ENCODE measurements around the gene PLEKHA8.
A peak's percentile ranks its signal among the peaks of the same experiment; 100 is the strongest.
"Not testable (repeated sequence)": the region's sequence is repeated elsewhere in the genome, so short reads cannot be mapped to it uniquely, and the experiment has no call there.

PLEKHA8 gene

DNA sequence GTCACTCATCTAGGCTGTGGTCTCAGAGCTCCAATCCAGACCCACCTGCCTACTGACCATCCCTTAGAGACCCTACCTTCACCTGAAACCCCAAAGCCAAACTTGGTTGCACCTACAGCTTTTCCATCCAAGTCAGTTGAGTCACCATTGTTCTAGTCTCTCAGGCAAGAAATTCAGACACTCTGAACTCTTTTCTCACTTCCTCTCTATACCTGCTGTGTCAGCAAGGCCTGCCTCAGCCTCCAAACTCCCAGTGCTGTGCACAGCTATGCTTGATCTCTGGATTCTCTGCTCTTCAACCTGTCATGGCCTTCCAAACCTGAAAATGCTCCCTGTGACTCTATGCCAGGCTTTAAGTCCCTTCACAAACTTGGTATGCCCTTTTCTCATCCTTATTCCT, 59.2 kb downstream of the PLEKHA8 start:
- no peak overlapping the region for H3K4me3 ChIP-seq (ENCODE audit: low read length)
- peaks cover 15% of the 10 kb centered on the region for H3K4me1 ChIP-seq (ENCODE audit: control insufficient read depth, insufficient read depth, low read length)
- no peaks in the 10 kb centered on the region for H3K36me3 ChIP-seq (ENCODE audit: insufficient read depth, low read length)
- no peaks in the 10 kb centered on the region for H3K9me3 ChIP-seq (replicated peaks; ENCODE audit: low read length)
- no peak overlapping the region for H3K9ac ChIP-seq (ENCODE audit: low read depth, low read length)
- H3K4me2 ChIP-seq (ENCODE audit: low read length): no peak overlapping the region
- H3K27me3 ChIP-seq (ENCODE audit: control insufficient read depth, insufficient read depth, low read length): no peaks in the 10 kb centered on the region

DNA sequence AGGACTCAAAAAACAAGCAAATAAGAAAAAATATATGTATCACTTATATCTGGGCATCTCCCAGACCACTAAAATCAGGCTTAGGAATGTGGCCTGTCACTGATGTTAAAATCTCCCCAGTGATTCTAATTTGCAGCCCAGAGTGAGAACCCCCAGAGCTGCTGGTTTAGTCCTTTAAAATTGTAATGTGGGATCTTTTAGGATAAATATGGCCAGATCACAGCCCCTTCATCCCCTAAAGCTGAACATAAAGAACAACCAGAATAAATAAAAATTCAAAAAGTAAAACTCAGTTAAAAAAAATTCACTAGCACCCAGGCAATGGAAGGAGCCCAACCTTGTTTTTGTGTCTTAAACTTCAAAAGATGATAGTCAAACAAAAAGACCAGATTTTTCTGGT, 60.1 kb downstream of the PLEKHA8 start:
- H3K4me2 ChIP-seq (ENCODE audit: low read length): no peak overlapping the region
- no peaks in the 10 kb centered on the region for H3K27me3 ChIP-seq (ENCODE audit: control insufficient read depth, insufficient read depth, low read length)
- no peaks in the 10 kb centered on the region for H3K9me3 ChIP-seq (replicated peaks; ENCODE audit: low read length)
- no peak overlapping the region for H3K4me3 ChIP-seq (ENCODE audit: low read length)
- peaks cover 21% of the 10 kb centered on the region for H3K4me1 ChIP-seq (ENCODE audit: control insufficient read depth, insufficient read depth, low read length)
- H3K36me3 ChIP-seq (ENCODE audit: insufficient read depth, low read length): no peaks in the 10 kb centered on the region
- H3K9ac ChIP-seq (ENCODE audit: low read depth, low read length): no peak overlapping the region

DNA sequence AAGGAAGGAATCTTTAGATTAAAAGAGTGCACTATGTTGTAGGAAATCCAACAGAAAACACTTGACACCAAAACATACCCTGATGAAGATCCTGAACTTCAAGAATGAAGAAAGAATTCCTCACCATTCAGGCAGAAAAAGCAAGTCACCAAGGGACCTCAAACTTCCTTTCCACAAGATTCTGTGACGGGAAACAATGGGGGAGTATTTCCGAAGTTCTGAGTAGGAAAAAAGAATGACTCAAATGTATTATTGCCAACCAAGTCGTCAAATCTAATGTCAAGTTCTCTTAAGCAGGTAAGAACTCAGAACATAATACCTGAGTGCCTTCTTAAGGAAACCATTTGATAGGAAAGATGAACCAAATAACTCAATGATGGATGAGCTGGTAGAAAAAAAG, 61.9 kb downstream of the PLEKHA8 start:
- Histone ChIP-seq H3K36me3 (ENCODE audit: insufficient read depth, low read length) (no peaks in the 10 kb centered on the region), H3K4me1 (ENCODE audit: control insufficient read depth, insufficient read depth, low read length) (peaks cover 24% of the 10 kb centered on the region), H3K9ac (ENCODE audit: low read depth, low read length) (no peak overlapping the region), H3K9me3 (replicated peaks; ENCODE audit: low read length) (no peaks in the 10 kb centered on the region), H3K27me3 (ENCODE audit: control insufficient read depth, insufficient read depth, low read length) (no peaks in the 10 kb centered on the region), H3K4me2 (ENCODE audit: low read length) (no peak overlapping the region), H3K4me3 (ENCODE audit: low read length) (no peak overlapping the region)

DNA sequence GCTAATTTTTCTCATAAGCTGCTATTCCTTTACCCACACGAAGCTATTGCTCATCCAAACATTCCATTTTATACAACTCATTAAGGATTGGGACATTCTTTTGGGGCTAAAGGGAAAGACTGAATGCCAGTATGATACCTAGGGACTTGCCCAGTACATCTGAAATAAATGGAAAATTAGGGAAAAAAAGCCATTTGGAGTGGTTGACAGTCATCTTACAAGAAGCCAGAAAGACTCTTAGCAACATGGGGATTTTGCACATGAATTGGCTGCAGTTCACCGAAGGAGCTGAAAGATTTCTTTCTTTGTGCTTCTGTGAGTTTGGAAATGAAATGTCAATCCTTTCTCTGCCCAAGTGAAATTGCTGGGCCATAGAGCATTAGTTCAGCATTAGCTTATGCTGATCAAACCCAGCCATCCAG, 63.3 kb downstream of the PLEKHA8 start:
- H3K36me3 ChIP-seq (ENCODE audit: insufficient read depth, low read length): no peaks in the 10 kb centered on the region
- H3K9ac ChIP-seq (ENCODE audit: low read depth, low read length): no peak overlapping the region
- H3K27me3 ChIP-seq (ENCODE audit: control insufficient read depth, insufficient read depth, low read length): no peaks in the 10 kb centered on the region
- peaks cover 24% of the 10 kb centered on the region for H3K4me1 ChIP-seq (ENCODE audit: control insufficient read depth, insufficient read depth, low read length)
- no peaks in the 10 kb centered on the region for H3K9me3 ChIP-seq (replicated peaks; ENCODE audit: low read length)
- no peak overlapping the region for H3K4me3 ChIP-seq (ENCODE audit: low read length)
- peak overlapping the region; percentile 56 for H3K4me2 ChIP-seq (ENCODE audit: low read length)

DNA sequence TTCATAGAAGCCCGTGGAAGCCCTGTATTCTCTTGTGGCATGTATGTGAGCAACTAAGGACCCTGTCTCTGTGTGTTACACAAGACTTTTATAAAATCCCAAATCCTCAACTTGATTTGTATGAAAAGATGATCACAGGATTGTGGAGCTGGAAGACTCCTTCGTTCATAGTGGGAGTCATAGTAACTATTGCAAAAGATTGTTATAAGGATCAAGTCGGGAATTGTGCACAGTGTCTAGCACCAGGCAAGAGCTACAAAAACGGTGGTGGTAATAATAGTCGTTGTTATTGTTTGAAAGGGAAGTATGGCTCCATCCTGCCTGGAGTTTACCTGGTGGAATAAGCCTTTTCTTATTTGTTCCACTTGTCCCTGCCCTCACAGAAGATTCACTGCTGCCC, 63.8 kb downstream of the PLEKHA8 start:
- H3K27me3 ChIP-seq (ENCODE audit: control insufficient read depth, insufficient read depth, low read length): no peaks in the 10 kb centered on the region
- H3K36me3 ChIP-seq (ENCODE audit: insufficient read depth, low read length): no peaks in the 10 kb centered on the region
- H3K4me2 ChIP-seq (ENCODE audit: low read length): peak overlapping the region; percentile 56
- H3K9ac ChIP-seq (ENCODE audit: low read depth, low read length): no peak overlapping the region
- H3K4me3 ChIP-seq (ENCODE audit: low read length): no peak overlapping the region
- no peaks in the 10 kb centered on the region for H3K9me3 ChIP-seq (replicated peaks; ENCODE audit: low read length)
- H3K4me1 ChIP-seq (ENCODE audit: control insufficient read depth, insufficient read depth, low read length): peaks cover 24% of the 10 kb centered on the region

DNA sequence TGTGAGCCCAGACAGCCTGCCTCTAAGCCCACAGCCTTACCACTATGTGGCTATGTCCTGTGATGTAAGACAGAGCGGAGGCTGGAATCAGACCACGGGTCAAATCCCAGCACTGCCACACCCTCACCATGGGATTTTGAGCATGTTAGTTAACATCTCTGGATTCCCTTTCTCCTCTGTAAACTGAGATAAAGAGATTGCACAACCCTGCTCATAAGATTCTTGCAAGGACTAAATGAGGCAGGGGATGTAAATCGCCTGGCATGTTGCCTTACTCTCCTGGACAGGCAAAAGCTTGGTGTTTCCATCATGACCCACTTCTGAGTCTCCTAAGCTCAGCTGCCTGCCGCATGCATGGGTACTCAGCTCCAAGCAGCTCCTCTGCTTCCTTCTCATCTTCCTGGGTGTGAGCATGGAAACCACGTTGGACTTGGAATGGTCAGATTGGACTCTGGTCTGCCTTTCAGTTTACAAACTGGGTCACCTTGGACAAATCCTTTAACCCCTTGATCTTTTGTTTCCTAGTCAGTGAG, 65.3 kb downstream of the PLEKHA8 start:
- peaks cover 24% of the 10 kb centered on the region for H3K4me1 ChIP-seq (ENCODE audit: control insufficient read depth, insufficient read depth, low read length)

DNA sequence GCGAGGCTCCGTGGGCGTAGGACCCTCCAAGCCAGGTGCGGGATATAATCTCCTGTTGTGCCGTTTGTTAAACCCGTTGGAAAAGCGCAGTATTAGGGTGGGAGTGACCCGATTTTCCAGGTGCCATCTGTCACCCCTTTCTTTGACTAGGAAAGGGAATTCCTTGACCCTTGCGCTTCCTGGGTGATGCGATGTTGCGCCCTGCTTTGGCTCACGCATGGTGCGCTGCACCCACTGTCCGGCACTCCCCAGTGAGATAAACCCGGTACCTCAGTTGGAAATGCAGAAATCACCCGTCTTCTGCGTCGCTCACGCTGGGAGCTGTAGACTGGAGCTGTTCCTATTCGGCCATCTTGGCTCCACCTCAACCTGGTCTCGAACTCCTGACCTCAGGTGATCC, 70.4 kb downstream of the PLEKHA8 start:
- not testable (repeated sequence) for H3K27me3 ChIP-seq (ENCODE audit: control insufficient read depth, insufficient read depth, low read length); H3K9me3 ChIP-seq (replicated peaks; ENCODE audit: low read length); H3K36me3 ChIP-seq (ENCODE audit: insufficient read depth, low read length); H3K9ac ChIP-seq (ENCODE audit: low read depth, low read length); H3K4me2 ChIP-seq (ENCODE audit: low read length); H3K4me1 ChIP-seq (ENCODE audit: control insufficient read depth, insufficient read depth, low read length); H3K4me3 ChIP-seq (ENCODE audit: low read length)

More for the DNA sequence above, 65.3 kb downstream of the PLEKHA8 start:
- no peak overlapping the region for H3K9ac ChIP-seq (ENCODE audit: low read depth, low read length)
- no peak overlapping the region for H3K4me2 ChIP-seq (ENCODE audit: low read length)
- H3K36me3 ChIP-seq (ENCODE audit: insufficient read depth, low read length): no peaks in the 10 kb centered on the region
- H3K4me3 ChIP-seq (ENCODE audit: low read length): no peak overlapping the region
- no peaks in the 10 kb centered on the region for H3K27me3 ChIP-seq (ENCODE audit: control insufficient read depth, insufficient read depth, low read length)
- no peaks in the 10 kb centered on the region for H3K9me3 ChIP-seq (replicated peaks; ENCODE audit: low read length)

DNA sequence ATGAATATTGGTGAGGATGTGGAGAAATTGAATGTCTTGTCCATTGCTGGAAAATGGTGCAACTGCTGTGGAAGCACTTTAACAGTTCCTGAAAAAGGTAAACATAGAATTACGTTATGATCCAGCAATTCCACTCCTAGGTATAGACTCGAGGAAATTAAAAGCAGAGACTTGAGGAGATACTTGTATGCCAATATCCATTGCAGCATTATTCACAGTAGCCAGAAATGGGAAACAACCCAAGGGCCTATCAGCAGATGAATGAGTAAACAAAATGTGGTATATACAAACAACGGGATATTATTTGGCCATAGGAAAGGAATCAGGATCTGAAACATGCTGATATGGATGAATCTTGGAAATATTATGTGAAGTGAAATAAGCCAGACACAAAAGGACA, 74.1 kb downstream of the PLEKHA8 start:
- Histone ChIP-seq H3K9me3 (replicated peaks; ENCODE audit: low read length) (no peaks in the 10 kb centered on the region), H3K36me3 (ENCODE audit: insufficient read depth, low read length) (no peaks in the 10 kb centered on the region), H3K4me3 (ENCODE audit: low read length) (no peak overlapping the region), H3K4me1 (ENCODE audit: control insufficient read depth, insufficient read depth, low read length) (no peaks in the 10 kb centered on the region), H3K9ac (ENCODE audit: low read depth, low read length) (no peak overlapping the region), H3K4me2 (ENCODE audit: low read length) (no peak overlapping the region), H3K27me3 (ENCODE audit: control insufficient read depth, insufficient read depth, low read length) (no peaks in the 10 kb centered on the region)

DNA sequence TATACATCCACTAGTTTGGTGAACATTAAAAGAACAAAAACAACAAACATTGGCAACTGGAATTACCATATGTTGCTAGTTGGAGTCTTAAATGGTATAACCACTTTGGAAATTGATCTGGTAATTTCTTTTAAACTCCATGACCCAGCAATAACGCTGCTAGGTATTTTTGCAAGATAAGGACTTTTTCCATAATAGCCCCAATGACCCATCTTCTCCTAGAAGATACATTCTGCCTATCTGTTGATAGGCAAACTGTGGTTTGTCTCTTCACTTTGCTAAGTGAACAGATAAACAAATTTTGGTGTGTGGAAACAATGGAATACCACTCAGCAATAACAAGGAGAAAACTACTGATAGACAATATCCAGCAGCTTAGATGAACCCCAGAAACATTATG, 75.9 kb downstream of the PLEKHA8 start:
- Histone ChIP-seq H3K36me3 (ENCODE audit: insufficient read depth, low read length) (no peaks in the 10 kb centered on the region), H3K4me3 (ENCODE audit: low read length) (no peak overlapping the region), H3K9ac (ENCODE audit: low read depth, low read length) (no peak overlapping the region), H3K27me3 (ENCODE audit: control insufficient read depth, insufficient read depth, low read length) (no peaks in the 10 kb centered on the region), H3K9me3 (replicated peaks; ENCODE audit: low read length) (no peaks in the 10 kb centered on the region), H3K4me1 (ENCODE audit: control insufficient read depth, insufficient read depth, low read length) (no peaks in the 10 kb centered on the region), H3K4me2 (ENCODE audit: low read length) (no peak overlapping the region)

DNA sequence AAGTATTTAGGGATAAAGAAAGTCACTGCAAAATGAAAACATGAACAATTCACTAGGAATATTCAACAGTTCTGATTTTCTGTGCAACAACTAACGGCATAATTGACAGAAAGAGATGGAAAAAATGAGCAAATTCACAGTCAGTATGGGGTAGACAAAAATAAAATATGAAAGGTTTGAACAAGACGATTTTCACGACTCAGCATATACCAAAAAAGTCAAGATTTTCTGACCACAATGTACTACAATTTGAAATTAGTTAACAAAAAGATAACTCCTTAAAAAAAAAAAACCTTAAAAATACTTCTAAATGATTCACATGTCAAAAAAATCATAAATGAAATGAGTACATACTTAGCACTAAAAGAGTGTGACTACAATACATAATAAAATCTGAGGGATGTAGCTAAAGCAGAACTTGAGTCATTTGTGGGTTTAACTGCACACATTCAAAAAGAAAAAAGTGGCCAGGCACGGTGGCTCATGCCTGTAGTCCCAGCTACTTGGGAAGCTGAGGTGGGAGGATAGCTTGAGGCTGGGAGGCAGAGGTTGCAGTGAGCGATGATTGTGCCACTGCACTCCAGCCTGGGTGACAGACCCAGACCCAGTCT, 84.0 kb downstream of the PLEKHA8 start:
- no peaks in the 10 kb centered on the region for H3K27me3 ChIP-seq (ENCODE audit: control insufficient read depth, insufficient read depth, low read length)
- peaks cover 5% of the 10 kb centered on the region for H3K9me3 ChIP-seq (replicated peaks; ENCODE audit: low read length)
- no peaks in the 10 kb centered on the region for H3K36me3 ChIP-seq (ENCODE audit: insufficient read depth, low read length)
- H3K4me2 ChIP-seq (ENCODE audit: low read length): no peak overlapping the region
- H3K9ac ChIP-seq (ENCODE audit: low read depth, low read length): no peak overlapping the region
- no peak overlapping the region for H3K4me3 ChIP-seq (ENCODE audit: low read length)
- H3K4me1 ChIP-seq (ENCODE audit: control insufficient read depth, insufficient read depth, low read length): peaks cover 11% of the 10 kb centered on the region

DNA sequence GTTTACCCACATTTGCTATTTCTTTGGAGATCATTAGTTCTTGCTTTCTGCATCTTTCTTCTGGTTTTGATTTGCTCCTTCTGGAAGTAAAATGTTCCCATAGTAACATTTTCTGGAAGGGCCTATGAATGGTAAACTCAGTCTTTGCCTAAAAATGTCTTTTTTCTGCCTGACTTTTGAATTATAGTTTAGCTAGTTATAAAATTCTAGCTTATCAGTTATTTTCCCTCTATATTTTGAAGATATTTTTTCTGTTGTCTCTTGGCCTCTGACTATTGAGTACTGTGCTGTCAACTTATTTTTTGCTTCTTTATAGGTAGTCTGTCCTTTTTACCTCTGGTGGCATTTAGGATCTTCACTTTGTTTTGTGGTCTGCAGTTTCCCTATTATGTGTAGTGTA, 84.9 kb downstream of the PLEKHA8 start:
- Histone ChIP-seq H3K9me3 (replicated peaks; ENCODE audit: low read length) (peaks cover 5% of the 10 kb centered on the region), H3K36me3 (ENCODE audit: insufficient read depth, low read length) (no peaks in the 10 kb centered on the region), H3K4me3 (ENCODE audit: low read length) (no peak overlapping the region), H3K27me3 (ENCODE audit: control insufficient read depth, insufficient read depth, low read length) (no peaks in the 10 kb centered on the region), H3K9ac (ENCODE audit: low read depth, low read length) (no peak overlapping the region), H3K4me1 (ENCODE audit: control insufficient read depth, insufficient read depth, low read length) (peaks cover 14% of the 10 kb centered on the region), H3K4me2 (ENCODE audit: low read length) (no peak overlapping the region)

DNA sequence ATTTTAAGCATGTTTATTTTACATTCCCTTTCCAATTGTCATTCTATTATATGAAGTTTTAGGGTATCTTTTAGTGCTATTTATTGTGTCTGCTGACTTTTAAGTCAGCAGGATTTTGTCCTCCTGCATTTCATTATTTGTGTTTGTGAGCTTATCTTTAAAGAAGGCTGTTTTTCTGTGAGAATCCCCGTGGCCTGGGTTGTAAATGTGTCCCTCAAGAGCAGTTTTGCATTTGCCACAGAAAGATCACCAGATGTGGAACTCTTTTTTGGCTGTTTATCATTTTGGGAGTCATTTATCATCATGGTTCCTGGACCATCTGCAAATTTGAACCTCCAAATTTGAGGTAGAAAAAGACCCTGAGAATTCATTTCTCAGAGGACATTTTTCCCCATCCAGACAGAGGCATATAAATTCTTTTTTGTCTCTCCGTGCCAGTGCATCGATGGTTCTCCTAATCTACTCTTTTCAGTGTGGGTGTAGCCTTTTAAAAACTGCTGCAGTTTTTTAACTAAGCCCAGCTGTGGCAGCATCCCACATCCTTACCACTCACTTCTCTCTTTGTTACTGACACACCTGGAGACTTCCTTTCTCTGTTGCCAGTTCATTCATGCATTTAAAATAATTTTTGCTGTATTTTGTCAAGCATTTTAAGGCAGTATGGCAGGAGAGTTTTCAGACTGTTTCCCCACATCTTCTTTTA, 86.5 kb downstream of the PLEKHA8 start:
- Histone ChIP-seq H3K4me1 (ENCODE audit: control insufficient read depth, insufficient read depth, low read length) (peaks cover 14% of the 10 kb centered on the region), H3K4me2 (ENCODE audit: low read length) (no peak overlapping the region), H3K36me3 (ENCODE audit: insufficient read depth, low read length) (no peaks in the 10 kb centered on the region), H3K9me3 (replicated peaks; ENCODE audit: low read length) (peaks cover 5% of the 10 kb centered on the region), H3K9ac (ENCODE audit: low read depth, low read length) (no peak overlapping the region), H3K27me3 (ENCODE audit: control insufficient read depth, insufficient read depth, low read length) (no peaks in the 10 kb centered on the region), H3K4me3 (ENCODE audit: low read length) (no peak overlapping the region)

Measured in skeletal muscle satellite cell (primary cell).